HG03045 (cell line): Measurements from ENCODE around the gene CNKSR3.

Source experiments
- ATAC-seq: cut with Tn5 transposase; IDR thresholded peaks from one replicate; pipeline ENCODE4 v1.9.1; 2021; ENCODE audit warnings: mild to moderate bottlenecking, moderate library complexity; ENCODE audit not compliant: unreplicated experiment

CNKSR3 gene

DNA sequence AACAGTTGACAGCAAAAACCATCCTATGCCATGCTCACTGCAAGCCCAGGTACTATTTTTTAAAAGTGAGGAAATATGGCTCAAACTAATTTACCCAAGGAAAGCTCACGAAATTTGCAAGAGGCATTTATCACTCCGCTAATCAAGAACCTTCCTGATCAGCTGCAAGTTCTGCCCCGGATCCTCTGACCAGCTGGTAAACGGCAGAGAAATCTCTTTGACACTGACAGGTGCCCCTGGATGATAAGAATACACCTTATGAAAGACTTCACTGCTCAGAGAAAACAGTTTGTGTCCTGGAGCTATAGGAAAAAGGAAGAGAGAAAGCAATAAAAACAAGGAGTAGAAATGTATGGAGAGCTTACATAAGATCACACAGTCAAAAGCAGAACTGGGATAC is 6.4 kb downstream of the CNKSR3 start:
- no peak for ATAC-seq

- no peak for ATAC-seq
These were observed 6.8 kb downstream of the CNKSR3 start for GRCh38 chr6:154503658-154504057.

- ATAC-seq, result no peak
These were observed 7.9 kb downstream of the CNKSR3 start for GRCh38 chr6:154502553-154502952.

DNA sequence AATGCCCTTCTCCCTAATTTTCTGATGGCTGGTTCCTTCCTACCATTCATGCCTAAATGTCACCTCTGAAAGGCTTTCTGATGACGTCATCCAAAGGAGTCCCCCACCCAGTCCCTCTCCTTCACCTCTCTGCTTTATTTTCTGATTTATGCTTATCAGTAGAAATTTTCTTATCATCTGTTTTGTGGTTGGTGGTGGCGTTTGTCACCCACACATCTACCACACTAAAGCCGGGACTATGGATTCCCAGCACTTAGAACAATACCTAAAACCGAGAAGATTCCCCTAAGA is 9.0 kb downstream of the CNKSR3 start:
- ATAC-seq, result no peak

DNA sequence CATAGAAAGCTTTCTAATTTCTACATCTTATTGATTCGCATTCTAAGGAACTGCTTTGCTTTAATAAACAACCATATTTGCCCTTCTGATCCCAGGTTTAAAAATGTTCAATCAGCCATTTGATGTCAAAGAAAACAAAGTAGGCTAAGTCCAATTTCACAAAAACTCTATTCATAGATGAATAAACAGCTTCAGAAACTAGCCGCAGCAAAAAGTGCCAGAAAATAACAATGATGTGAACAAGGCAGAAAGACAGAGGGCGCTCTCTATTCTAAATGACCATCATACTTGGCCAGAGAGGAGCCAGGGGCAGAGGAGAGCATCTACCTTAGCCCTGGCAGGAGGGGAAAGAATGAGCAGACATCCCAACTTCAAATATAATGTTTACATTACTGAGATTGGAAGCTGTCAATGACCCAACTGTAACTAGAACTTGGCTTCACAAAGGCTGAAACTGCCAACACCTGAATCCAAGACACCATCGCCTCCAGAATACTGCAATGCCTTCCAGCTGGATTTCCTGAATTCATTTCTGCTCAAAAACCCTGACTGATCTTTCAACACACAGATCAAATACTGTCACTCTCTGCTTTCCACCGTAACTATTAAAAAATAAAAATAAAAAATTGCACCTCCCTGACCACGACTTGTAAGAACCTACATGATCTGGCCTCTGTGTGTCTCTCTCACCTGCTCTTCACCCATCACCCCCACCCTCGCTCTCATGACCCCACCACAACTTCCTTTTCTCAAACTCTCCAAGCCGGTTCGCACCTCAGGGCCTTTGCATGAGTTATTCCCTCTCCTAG is 9.5 kb downstream of the CNKSR3 start:
- no peak for ATAC-seq

- no peak for ATAC-seq
These were observed 10.5 kb downstream of the CNKSR3 start for GRCh38 chr6:154499855-154500589.

DNA sequence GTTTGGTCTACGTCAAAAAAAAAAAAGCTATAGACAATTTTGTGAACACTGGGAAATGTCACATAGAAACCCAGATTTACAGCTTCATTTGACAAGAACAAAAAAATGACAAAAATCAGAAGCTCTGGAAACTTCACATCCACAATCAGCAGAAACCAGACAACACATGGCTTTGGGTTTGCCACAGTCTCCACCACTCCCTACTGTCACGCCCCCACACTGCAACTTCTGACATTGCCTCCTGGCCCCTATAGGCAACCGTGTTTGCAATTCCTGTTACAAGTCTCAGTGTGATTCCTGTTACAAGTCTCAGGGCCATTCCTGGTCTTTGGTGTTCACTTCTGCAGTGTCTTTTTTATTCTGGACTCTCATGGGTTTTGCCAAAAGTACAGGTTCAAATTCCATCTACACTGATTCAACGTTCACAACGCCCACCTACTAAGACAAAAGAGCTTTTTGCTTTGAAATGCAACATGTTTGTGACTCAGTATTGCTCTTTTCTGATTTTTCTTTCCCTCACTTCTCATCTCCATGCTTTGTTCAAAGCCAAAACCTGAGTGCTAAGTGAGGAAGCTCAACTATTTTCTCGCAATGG is 12.0 kb downstream of the CNKSR3 start:
- ATAC-seq, result no peak

DNA sequence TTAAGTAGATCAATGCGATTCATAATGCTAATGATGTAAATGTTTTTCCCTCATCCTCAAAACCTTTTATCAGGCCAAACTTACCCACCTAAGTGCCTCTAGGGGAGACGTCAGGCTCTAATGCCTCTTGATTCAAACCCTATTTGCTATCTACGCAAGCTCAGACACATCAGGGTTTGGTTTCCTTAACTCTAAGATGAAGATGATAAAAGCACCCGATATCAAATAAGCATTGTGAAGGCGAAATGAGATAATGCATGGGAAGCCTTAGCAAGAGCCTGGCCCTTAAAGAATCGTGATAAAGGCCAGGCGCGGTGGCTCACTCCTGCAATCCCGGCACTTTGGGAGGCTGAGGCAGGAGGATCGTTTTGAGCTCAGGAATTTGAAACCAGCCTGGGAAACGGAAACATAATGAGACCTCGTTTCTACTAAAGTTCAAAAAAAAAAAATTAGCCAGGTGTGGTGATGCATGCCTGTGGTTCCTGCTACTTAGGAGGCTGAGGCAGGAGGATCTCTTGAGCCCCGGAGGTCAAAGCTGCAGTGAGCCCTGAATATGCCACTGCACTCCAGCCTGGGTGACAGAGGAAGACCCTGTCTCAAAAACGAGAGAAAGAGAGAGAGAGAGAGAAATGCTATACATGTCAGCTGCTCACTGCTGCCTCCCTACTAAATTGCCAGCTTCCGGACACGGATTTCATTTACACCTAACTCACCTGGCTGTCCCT is 13.5 kb downstream of the CNKSR3 start:
- no peak for ATAC-seq

- no peak for ATAC-seq
These were observed 14.3 kb downstream of the CNKSR3 start for GRCh38 chr6:154496186-154496585.

GRCh38 chr6:154494592-154495311 is 15.7 kb downstream of the CNKSR3 start:
- ATAC-seq, result no peak

GRCh38 chr6:154491567-154492470 is 18.7 kb downstream of the CNKSR3 start:
- ATAC-seq, result no peak

DNA sequence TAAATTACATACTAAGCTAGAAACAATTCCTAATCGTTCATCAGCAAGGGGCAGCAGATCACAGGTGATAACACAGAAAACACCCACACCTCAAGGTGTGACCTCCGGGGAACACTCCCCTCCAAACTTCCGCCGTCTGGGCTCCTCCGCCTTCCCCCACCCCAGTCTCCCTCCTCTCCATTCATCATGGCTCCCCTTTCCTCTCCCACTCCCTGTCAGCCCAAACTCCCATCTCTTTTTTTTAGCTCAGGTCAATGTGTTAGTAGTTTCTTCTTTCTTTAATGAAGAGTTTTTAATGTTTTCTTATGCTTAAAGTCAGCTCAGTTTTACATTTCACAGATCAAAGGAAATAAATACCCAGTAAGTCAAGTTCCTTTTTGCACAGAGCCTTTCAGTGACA is 20.7 kb downstream of the CNKSR3 start:
- no peak for ATAC-seq

DNA sequence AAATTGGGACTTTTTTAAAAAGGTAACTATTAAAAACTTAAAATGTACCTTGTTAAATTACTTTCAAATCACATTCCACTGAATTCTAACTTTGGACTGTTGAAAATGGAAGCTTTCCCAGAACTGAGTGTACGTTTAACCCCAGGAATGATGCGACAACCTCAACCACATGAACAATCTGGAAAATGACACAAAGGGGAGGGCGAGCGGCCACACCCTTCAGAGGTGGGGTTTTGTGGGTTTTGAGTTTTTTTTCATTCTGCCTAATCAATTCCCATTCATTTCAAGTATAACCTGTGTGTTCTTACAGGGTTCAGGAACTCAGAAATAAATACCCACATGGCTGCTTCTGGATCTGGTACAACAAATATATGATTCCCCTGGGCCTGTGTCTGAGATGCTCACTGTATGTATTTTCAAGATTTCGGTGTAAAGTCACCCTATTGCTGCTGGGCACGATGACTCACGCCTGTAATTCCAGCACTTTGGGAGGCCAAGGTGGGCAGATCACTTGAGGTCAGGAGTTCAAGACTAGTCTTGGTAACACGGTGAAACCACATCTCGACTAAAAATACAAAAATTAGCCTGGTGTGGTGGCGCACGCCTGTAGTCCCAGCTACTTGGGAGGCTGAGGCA is 21.6 kb downstream of the CNKSR3 start:
- no peak for ATAC-seq

DNA sequence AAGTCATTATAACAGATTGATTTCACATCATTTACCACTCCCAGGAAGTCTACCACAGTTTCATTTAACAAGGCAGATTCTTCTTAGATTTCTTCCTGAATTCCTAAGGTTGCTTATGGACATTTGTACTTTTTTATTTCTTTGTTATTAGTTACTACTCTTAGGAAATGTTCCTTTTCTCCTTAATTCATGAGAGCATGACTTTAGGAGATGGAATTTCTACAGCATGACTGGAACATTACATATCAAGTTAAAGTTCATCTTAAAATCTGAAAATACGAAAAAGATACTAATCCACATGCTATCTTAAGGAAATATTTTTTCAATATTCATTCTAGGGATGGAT is 22.3 kb downstream of the CNKSR3 start:
- no peak for ATAC-seq

DNA sequence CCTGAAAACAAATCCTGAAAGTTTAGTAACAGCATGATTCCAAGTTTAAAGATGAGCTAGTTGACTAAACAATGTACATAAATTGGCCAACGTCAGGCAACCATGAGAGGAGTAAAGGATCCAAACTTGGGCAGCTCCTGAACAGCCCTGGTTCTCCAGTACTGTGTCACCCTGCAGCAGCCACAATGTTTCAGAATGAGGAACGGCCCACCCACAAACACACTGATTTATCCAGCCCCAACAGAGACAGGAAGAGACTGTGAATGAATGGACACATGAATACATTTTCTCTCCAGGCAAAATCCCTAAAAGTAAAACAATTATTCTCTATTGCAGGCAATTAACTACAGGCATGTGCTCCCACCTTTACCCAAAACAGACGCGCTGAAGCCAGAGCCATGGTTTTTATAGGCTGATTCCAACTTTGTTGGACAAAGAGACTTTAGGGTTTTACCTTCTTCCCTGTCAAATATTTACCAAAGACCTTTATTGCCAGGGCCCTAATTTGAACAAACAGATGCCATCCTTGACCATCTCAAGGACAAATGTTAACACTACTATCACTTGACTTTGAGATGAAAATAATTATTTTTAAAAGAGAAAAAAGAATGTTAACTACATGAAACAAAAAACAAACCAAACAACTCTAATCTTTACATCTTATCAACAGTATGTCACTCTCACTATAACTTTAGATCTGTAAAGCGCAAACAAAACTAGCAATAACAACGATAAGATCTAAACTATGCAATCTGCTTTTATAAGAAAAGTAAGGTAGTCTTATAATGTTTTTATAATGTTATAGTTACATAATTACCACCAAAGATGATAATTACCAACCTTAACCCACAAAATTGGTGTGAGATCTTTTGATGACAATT is 22.9 kb downstream of the CNKSR3 start:
- ATAC-seq, result no peak

- no peak for ATAC-seq
These were observed 24.7 kb downstream of the CNKSR3 start for GRCh38 chr6:154485815-154486214.

DNA sequence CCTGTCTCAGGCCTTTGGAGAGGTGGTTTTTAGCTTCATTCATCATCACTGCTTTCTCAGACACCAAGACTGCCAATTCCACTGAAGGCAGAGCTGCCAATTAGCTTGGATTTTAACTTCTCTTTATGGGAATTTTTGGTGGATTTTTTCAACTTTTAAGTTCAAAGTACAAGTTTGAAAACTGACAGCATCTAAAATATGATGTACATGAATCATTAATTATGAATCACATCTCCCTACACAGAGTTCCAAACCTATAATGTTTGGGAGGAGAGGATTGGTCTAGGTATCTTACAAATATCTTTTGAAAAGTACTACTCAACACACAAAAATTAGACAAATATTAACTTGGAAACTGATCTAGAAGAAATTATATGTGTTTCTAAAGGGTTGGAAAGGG is 25.5 kb downstream of the CNKSR3 start:
- ATAC-seq, result no peak

DNA sequence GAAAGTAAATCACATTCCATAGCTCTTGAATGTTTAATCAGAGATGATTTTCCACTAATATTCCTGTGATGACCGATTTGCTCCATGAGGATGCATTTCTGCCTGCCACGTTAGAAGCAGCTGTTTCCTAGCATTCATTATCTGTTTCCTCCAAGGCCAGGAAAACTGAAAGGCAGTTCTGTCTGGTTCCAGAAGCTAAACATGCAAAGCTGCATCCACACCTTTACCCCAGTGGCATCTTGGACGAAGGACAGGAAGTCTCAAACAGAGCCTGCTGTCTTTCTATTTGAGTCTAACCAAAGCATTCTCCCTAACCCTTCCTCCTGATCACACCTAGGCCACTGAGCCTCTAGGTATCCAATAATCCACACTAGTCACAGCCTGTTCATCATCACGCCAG is 27.6 kb downstream of the CNKSR3 start:
- no peak for ATAC-seq
